ENCODE data around the gene B4GAT1. TPM values are rescaled to one million over a fixed set of nuclear protein-coding genes. Genes with fewer than 3 reads are reported as not detected.

The B4GAT1 gene
- total and polyA plus RNA-seq, 2 of the 13 experiments (the other 11 are each of a cell fraction or from before 2014, with no cell fraction given) = 40.4 to 109 TPM

- Histone ChIP-seq H3K4me1 (ENCODE audit: insufficient read depth, low read length) (peaks cover 30% of the 10 kb centered on the region), H3K4me2 (ENCODE audit: low read depth, low read length) (no peak overlapping the region), H3K36me3 (replicated peaks in 1 of 2; ENCODE audit: control insufficient read depth in 1 of 2, insufficient read depth in 2 of 2, low read length in 2 of 2) (peaks cover 19 to 29% of the 10 kb centered on the region in 2 experiments; a peak in 4 of 5 replicates), H3K79me2 (ENCODE audit: insufficient read depth, low read length) (peaks cover 23% of the 10 kb centered on the region), H4K20me1 (ENCODE audit: insufficient read depth, low read length) (no peaks in the 10 kb centered on the region), H3K27me3 (ENCODE audit: control insufficient read depth in 1 of 2, insufficient read depth in 2 of 2, low read length in 2 of 2) (no peaks in the 10 kb centered on the region; a peak in 1 of 5 replicates), H3K4me3 (replicated peaks in 1 of 3; ENCODE audit: insufficient read depth in 1 of 3, low read depth in 2 of 3, low read length in 3 of 3) (no peak overlapping the region), H3K9me3 (ENCODE audit: low read length) (no peaks in the 10 kb centered on the region), H3K9ac (ENCODE audit: insufficient read depth, low read depth, low read length) (no peak overlapping the region), H2AFZ (ENCODE audit: low read length) (no peak overlapping the region), H3K27ac (ENCODE audit: extremely low read length, insufficient read depth, low read length) (no peak overlapping the region)
- no peak for ATAC-seq
- TF ChIP-seq ZNF484 (CRISPR knock-in tag; IDR thresholded peaks at IDR 0.05; ENCODE audit: borderline replicate concordance, low read depth) (no peak), GLMP (CRISPR knock-in tag; IDR thresholded peaks at IDR 0.05; ENCODE audit: borderline replicate concordance) (no peak), ISL2 (CRISPR knock-in tag; IDR thresholded peaks at IDR 0.05) (no peak), ARID2 (CRISPR knock-in tag; IDR thresholded peaks at IDR 0.05; ENCODE audit: borderline replicate concordance) (no peak), SMAD1 (CRISPR knock-in tag; IDR thresholded peaks at IDR 0.05; ENCODE audit: borderline replicate concordance, low read depth) (no peak)
- no peak for DNase-seq (ENCODE audit: low spot score)
- POLR2A ChIA-PET = no interaction called here
- in situ Hi-C loops (cut with HindIII; ENCODE audit: extremely low pct_ligation_motif_present, low pct_unique_long_range_greater_than_20kb) = no loop called here
- intact Hi-C loops (cut with micrococcal nuclease; ENCODE audit: unreplicated experiment) = no loop called here
- BruUV-seq (replicated peaks) = no TSS peak
- WGBS (ENCODE audit: low lambda C conversion rate) = 97% methylated on average over 21 of the region's 28 CpGs
- no peak for FAIRE-seq
- CTCF ChIA-PET (ENCODE audit: low intra/inter-chr PET ratio, low total read pairs) = no interaction called here
Observed at GRCh38 chr11:66340596-66341501, 6.6 kb downstream of the B4GAT1 start.
